ENCODE results near the gene FBXW8. TPM values are rescaled to one million over a fixed set of nuclear protein-coding genes. Genes with fewer than 3 reads are reported as not detected.

The FBXW8 gene
- total RNA-seq, 1 experiment from 2014 or later: 16.8 TPM

GRCh38 chr12:116996093-116996492 lies 85.3 kb downstream of the FBXW8 start:
- no peak for DNase-seq (ENCODE audit: low spot score)

- no peak for DNase-seq (ENCODE audit: low spot score)
Observed at GRCh38 chr12:116996621-116997020, 85.9 kb downstream of the FBXW8 start.

- no peak for DNase-seq (ENCODE audit: low spot score)
Observed at GRCh38 chr12:116999066-116999465, 88.3 kb downstream of the FBXW8 start.

GRCh38 chr12:117000316-117000715 lies 89.6 kb downstream of the FBXW8 start:
- no peak for DNase-seq (ENCODE audit: low spot score)

GRCh38 chr12:117002051-117002817 lies 91.5 kb downstream of the FBXW8 start:
- no peak for DNase-seq (ENCODE audit: low spot score)

GRCh38 chr12:117003883-117004404 lies 93.2 kb downstream of the FBXW8 start:
- no peak for DNase-seq (ENCODE audit: low spot score)

- no peak for DNase-seq (ENCODE audit: low spot score)
Observed at GRCh38 chr12:117005417-117006046, 94.8 kb downstream of the FBXW8 start.

- DNase-seq (ENCODE audit: low spot score): no peak
Observed at GRCh38 chr12:117006333-117006732, 95.6 kb downstream of the FBXW8 start.

GRCh38 chr12:117007577-117007976 lies 96.8 kb downstream of the FBXW8 start:
- DNase-seq (ENCODE audit: low spot score): no peak

GRCh38 chr12:117009759-117010158 lies 99.0 kb downstream of the FBXW8 start:
- no peak for DNase-seq (ENCODE audit: low spot score)

- no peak for DNase-seq (ENCODE audit: low spot score)
Observed at GRCh38 chr12:117010693-117011451, 100.1 kb downstream of the FBXW8 start.

- DNase-seq (ENCODE audit: low spot score): no peak
Observed at GRCh38 chr12:117011988-117012805, 101.4 kb downstream of the FBXW8 start.

- DNase-seq (ENCODE audit: low spot score): no peak
Observed at GRCh38 chr12:117013726-117014125, 103.0 kb downstream of the FBXW8 start.

- no peak for DNase-seq (ENCODE audit: low spot score)
Observed at GRCh38 chr12:117014342-117014887, 103.7 kb downstream of the FBXW8 start.

- no peak for DNase-seq (ENCODE audit: low spot score)
Observed at GRCh38 chr12:117015811-117016210, 105.1 kb downstream of the FBXW8 start.

GRCh38 chr12:117017807-117018206 lies 107.1 kb downstream of the FBXW8 start:
- DNase-seq (ENCODE audit: low spot score): no peak

GRCh38 chr12:117018276-117018675 lies 107.5 kb downstream of the FBXW8 start:
- no peak for DNase-seq (ENCODE audit: low spot score)

- DNase-seq (ENCODE audit: low spot score): no peak
Observed at GRCh38 chr12:117018685-117019084, 107.9 kb downstream of the FBXW8 start.

GRCh38 chr12:117019866-117020265 lies 109.1 kb downstream of the FBXW8 start:
- DNase-seq (ENCODE audit: low spot score): no peak

- DNase-seq (ENCODE audit: low spot score): no peak
Observed at GRCh38 chr12:117020536-117021220, 109.9 kb downstream of the FBXW8 start.

GRCh38 chr12:117022465-117022864 lies 111.7 kb downstream of the FBXW8 start:
- no peak for DNase-seq (ENCODE audit: low spot score)
